Activated naive CD4-positive, alpha-beta T cell treated with anti-CD3 and anti-CD28 coated beads, Interleukin-2, amount 10 ng/mL, durations not matched to agents 7 days and 5 days (primary cell): ENCODE results near the gene VTCN1.
"Not testable (repeated sequence)": the region's sequence is repeated elsewhere in the genome, so short reads cannot be mapped to it uniquely, and the experiment has no call there.

Experiments used
- CTCF ChIA-PET: fragments of 350-600 bp; sonication (Branson Sonifier 250); formaldehyde crosslinking; loops from one replicate; lab custom pipeline; 2021; ENCODE audit warnings: antibody characterized with exemption; lab: Charles Lee
- DNase-seq: peaks from one replicate; pipeline ENCODE4 v3.0.0-alpha.2; 2020
- H3K27ac Mint-ChIP-seq: one replicate; pipeline ENCODE4 v1.8.0; 2021; ENCODE audit warnings: mild to moderate bottlenecking, moderate library complexity, mixed read lengths
- H3K27me3 Mint-ChIP-seq: one replicate; pipeline ENCODE4 v1.8.0; 2021; ENCODE audit warnings: mild to moderate bottlenecking, mixed read lengths
- H3K36me3 Mint-ChIP-seq: one replicate; pipeline ENCODE4 v1.8.0; 2021; ENCODE audit warnings: mixed read lengths
- H3K4me1 Mint-ChIP-seq: one replicate; pipeline ENCODE4 v1.8.0; 2021; ENCODE audit warnings: mixed read lengths
- H3K4me3 Mint-ChIP-seq: one replicate; pipeline ENCODE4 v1.8.0; 2021; ENCODE audit warnings: mild to moderate bottlenecking, moderate library complexity, mixed read lengths
- H3K9me3 Mint-ChIP-seq: one replicate; pipeline ENCODE4 v1.8.0; 2021; ENCODE audit warnings: mixed read lengths

The VTCN1 gene, protein sequence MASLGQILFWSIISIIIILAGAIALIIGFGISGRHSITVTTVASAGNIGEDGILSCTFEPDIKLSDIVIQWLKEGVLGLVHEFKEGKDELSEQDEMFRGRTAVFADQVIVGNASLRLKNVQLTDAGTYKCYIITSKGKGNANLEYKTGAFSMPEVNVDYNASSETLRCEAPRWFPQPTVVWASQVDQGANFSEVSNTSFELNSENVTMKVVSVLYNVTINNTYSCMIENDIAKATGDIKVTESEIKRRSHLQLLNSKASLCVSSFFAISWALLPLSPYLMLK

DNA sequence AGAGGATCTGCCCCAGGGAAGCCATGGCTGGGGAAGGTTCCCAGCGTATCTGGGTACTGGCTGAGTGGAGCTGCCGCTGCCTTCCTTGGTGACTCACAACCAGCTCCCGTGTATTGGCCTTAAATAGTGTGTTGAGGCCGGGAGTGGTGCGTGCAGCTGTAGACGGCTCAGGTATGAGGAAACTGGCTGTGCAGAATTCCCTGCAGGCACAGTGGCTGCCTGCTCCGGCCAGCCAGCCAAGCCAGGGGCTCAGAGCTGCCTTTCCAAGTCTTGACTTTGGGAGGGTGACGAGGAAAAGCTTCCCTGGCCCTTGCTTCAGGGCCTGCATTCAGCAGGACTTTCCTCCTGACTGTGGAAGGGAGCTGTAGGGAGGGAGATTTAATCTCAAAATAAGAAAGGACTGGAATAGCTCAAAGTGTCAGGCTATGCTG is at the start of gene VTCN1:
VTCN1 (minus strand) TSS at position 97 of the 431 bp plus-strand sequence; CDS start at position 25, 72 bp downstream.
- H3K36me3 Mint-ChIP-seq: no peaks in the 10 kb centered on the region
- H3K27me3 Mint-ChIP-seq: peaks cover 15% of the 10 kb centered on the region
- CTCF ChIA-PET: interaction anchor here (1.2 kb wide), 1 partner anchor 9 kb away, joined by 4 read pairs; no protein-coding TSS in a partner anchor
- H3K27ac Mint-ChIP-seq: no peak within 1 kb of the TSS
- no peak within 1 kb of the TSS for H3K4me3 Mint-ChIP-seq
- no peaks in the 10 kb centered on the region for H3K9me3 Mint-ChIP-seq
- no peaks in the 10 kb centered on the region for H3K4me1 Mint-ChIP-seq
- no peak for DNase-seq

DNA sequence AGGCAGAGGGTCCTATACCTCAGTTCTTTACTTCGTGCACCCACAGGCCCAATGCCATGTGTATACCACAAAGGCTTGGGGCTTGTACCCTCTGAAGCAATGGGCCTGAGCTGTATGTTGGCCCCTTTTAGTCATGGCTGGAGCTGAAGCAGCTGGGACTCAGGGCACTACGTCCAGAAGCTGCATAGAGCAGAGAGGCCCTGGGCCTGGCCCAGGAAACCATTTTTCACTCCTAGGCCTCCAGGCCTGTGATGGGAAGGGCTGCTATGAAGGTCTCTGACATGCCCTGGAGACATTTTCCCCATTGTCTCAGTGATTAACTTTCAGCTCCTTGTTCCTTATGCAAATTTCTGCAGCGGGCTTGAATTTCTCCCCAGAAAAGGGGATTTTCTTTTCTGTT is 48.1 kb upstream of the VTCN1 start:
- H3K9me3 Mint-ChIP-seq: no peaks in the 10 kb centered on the region
- no peaks in the 10 kb centered on the region for H3K36me3 Mint-ChIP-seq
- H3K4me3 Mint-ChIP-seq: no peak overlapping the region
- no peak overlapping the region for H3K27ac Mint-ChIP-seq
- H3K27me3 Mint-ChIP-seq: peaks cover 5% of the 10 kb centered on the region
- CTCF ChIA-PET: no interaction called here
- DNase-seq: no peak
- H3K4me1 Mint-ChIP-seq: no peaks in the 10 kb centered on the region

DNA sequence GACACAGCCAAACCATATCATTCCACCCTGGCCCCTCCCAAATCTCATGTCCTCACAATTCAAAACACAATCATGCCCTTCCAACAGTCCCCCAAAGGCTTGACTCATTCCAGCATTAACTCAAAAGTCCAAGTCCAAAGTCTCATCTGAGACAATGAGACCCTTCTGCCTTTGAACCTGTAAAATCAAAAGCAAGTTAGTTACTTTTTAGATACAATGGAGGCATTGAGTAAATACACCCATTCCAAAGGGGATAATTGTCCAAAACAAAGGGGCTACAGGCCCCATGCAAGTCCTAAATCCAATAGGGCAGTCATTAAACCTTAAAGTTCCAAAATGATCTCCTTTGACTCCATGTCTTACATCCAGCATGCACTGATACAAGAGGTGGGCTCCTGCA is 47.3 kb upstream of the VTCN1 start:
- H3K9me3 Mint-ChIP-seq, H3K36me3 Mint-ChIP-seq, H3K4me1 Mint-ChIP-seq, CTCF ChIA-PET, H3K27ac Mint-ChIP-seq, DNase-seq, H3K4me3 Mint-ChIP-seq, H3K27me3 Mint-ChIP-seq: not testable (repeated sequence)

DNA sequence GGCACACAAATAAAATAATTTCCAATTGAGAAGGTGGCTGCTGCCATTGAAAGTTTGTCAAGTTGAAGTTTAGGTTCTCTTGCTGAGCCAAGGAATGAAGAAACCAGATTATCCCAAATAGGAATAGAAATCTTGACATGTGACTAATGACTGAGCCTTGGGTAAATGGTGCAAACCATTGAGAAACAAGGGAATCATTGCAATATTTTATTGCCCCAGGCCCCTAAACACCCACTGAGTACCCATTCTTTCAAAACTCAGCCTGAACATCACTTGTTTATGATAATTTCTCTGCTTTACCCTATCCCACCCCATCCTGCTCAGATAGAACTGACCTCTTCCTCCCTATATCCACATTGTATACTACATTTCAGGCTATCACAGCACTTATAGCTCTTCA is 46.6 kb upstream of the VTCN1 start:
- no peaks in the 10 kb centered on the region for H3K9me3 Mint-ChIP-seq
- no peak overlapping the region for H3K27ac Mint-ChIP-seq
- no peaks in the 10 kb centered on the region for H3K36me3 Mint-ChIP-seq
- H3K4me1 Mint-ChIP-seq: no peaks in the 10 kb centered on the region
- CTCF ChIA-PET: no interaction called here
- H3K4me3 Mint-ChIP-seq: no peak overlapping the region
- peaks cover 5% of the 10 kb centered on the region for H3K27me3 Mint-ChIP-seq
- DNase-seq: no peak

DNA sequence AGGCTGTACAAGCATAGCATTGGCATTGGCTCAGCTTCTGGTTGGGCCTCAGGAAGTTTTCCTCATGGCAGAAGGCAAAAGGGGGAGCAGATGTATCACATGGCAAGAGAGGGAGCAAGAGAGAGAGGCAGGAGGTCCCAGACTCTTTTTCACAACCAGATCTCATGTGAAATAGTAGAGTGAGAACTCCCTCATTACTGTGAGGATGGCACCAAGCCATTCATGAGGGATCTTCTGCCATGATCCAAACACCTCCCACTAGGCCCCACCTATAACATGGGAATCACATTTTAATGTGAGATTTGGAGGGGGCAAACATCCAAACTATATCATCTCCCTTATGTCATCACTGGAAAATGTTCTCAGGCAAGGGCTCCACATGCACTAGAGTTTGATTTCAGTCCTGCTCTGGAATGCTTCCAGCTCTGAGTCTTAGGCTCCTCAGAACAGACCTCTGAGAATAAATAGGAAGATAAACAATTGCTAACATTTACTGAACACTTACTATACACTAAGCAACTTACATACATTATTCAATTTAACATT is 39.4 kb upstream of the VTCN1 start:
- CTCF ChIA-PET: no interaction called here
- H3K27me3 Mint-ChIP-seq: peaks cover 2% of the 10 kb centered on the region

DNA sequence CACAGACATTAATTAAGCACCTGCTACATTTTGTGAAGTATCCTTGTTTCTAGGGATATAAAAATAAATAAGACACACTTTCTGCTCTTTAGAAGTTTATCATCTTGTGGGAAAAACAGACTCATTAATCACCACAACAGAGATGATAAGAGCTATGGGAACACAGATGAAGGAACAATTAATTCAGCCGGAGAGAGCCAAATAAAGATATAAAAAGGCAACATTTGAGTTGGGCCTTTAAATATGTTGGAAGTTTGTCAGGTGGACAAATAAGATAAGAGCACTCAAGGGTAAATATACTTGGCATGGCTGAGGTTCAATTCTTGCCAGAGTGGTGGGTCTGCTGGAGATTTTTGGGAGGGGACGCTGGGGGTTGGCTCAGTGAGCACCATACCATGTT is 34.2 kb upstream of the VTCN1 start:
- Mint-ChIP-seq H3K36me3 (no peaks in the 10 kb centered on the region), H3K27me3 (peaks cover 8% of the 10 kb centered on the region), H3K4me3 (no peak overlapping the region), H3K4me1 (no peaks in the 10 kb centered on the region), H3K9me3 (no peaks in the 10 kb centered on the region), H3K27ac (no peak overlapping the region)
- no peak for DNase-seq
- CTCF ChIA-PET: no interaction called here

More for the DNA sequence above, 39.4 kb upstream of the VTCN1 start:
- DNase-seq: no peak
- no peaks in the 10 kb centered on the region for H3K36me3 Mint-ChIP-seq
- H3K27ac Mint-ChIP-seq: no peak overlapping the region
- H3K4me1 Mint-ChIP-seq: no peaks in the 10 kb centered on the region
- H3K4me3 Mint-ChIP-seq: no peak overlapping the region
- no peaks in the 10 kb centered on the region for H3K9me3 Mint-ChIP-seq

DNA sequence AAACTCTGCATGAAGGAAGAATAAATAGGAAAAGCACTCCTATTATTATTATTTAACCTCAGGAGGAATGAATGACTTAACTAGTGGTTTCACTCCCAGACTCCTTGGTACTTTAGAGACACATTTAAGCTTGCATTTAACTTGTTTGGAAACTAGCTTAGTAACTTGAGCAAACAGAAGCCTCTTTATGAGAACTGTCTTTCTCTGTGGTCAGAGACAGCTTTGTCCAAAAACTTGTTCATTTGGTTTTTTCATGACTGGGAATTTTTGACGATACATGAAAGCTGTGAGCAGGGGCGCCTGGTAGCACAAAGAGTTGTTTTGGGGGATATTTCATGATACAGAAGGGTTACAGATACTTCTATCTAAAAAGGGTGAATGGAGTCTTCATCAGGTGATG is 33.6 kb upstream of the VTCN1 start:
- Mint-ChIP-seq H3K36me3 (no peaks in the 10 kb centered on the region), H3K4me1 (no peaks in the 10 kb centered on the region), H3K27ac (no peak overlapping the region), H3K9me3 (no peaks in the 10 kb centered on the region), H3K4me3 (no peak overlapping the region), H3K27me3 (peaks cover 8% of the 10 kb centered on the region)
- CTCF ChIA-PET: no interaction called here
- no peak for DNase-seq

DNA sequence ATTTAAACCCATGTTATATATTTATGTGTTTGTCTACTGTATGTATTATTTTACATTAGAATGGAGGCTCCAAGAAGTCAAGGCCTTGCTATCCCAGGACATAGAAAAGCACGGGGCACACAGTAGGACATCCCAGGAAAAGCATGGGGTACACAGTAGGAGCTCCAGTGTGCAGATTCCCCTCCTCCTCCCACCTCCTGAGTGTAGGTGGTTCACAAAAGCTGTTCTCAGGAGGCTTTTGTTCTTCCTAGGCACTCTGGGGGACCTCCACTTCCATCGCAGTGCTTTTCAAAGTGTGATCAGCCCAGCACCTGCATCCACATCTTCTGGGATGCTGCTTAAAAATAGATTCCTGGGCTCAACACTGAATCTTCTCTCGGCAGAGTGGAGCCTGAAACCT is 30.8 kb upstream of the VTCN1 start:
- Mint-ChIP-seq H3K4me3 (no peak overlapping the region), H3K36me3 (no peaks in the 10 kb centered on the region), H3K9me3 (no peaks in the 10 kb centered on the region), H3K4me1 (no peaks in the 10 kb centered on the region), H3K27me3 (peaks cover 8% of the 10 kb centered on the region), H3K27ac (no peak overlapping the region)
- CTCF ChIA-PET: no interaction called here
- DNase-seq: no peak

DNA sequence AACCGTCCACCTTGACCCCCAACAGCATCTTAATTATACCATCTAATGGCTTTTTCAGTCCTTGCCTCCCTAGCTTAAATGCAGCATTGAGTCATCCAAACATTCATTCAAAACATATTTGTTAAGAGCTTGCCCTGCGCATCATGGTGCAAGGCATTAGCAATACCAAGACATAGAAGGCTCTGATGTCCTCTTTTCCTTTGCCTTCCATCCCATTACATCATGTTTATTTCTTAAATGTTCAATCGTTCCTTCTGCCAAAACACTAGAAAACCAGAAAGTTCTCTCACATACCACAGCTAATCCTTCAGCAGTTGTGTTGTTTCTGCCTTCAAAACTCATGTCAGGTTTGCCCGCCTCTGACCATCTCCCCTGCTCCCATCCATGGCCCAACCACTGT is 29.8 kb upstream of the VTCN1 start:
- CTCF ChIA-PET: no interaction called here
- DNase-seq: no peak
- no peaks in the 10 kb centered on the region for H3K36me3 Mint-ChIP-seq
- no peak overlapping the region for H3K27ac Mint-ChIP-seq
- H3K27me3 Mint-ChIP-seq: peaks cover 8% of the 10 kb centered on the region
- H3K4me1 Mint-ChIP-seq: no peaks in the 10 kb centered on the region
- no peaks in the 10 kb centered on the region for H3K9me3 Mint-ChIP-seq
- no peak overlapping the region for H3K4me3 Mint-ChIP-seq

DNA sequence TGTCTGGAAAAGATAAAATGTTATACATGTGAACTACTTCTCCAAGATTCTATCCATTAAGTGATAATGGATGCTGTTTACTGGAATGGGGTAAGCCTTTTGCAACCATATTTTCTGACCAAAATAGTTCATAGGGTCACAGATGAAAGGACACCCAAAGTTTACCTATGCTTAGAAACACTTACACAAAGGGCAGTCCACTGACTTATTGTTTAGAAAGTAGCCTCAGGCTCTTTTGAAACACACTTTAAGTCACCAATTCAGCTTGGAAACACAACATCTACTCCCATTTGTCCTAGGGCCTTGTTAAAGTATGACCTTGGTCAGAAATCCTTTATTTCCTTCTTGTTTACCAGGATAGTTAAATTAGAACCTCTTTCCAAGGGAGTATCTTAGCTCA is 28.7 kb upstream of the VTCN1 start:
- H3K27me3 Mint-ChIP-seq: peaks cover 6% of the 10 kb centered on the region
- H3K4me1 Mint-ChIP-seq: no peaks in the 10 kb centered on the region
- H3K27ac Mint-ChIP-seq: no peak overlapping the region
- H3K4me3 Mint-ChIP-seq: no peak overlapping the region
- H3K36me3 Mint-ChIP-seq: no peaks in the 10 kb centered on the region
- CTCF ChIA-PET: no interaction called here
- no peak for DNase-seq
- H3K9me3 Mint-ChIP-seq: no peaks in the 10 kb centered on the region

DNA sequence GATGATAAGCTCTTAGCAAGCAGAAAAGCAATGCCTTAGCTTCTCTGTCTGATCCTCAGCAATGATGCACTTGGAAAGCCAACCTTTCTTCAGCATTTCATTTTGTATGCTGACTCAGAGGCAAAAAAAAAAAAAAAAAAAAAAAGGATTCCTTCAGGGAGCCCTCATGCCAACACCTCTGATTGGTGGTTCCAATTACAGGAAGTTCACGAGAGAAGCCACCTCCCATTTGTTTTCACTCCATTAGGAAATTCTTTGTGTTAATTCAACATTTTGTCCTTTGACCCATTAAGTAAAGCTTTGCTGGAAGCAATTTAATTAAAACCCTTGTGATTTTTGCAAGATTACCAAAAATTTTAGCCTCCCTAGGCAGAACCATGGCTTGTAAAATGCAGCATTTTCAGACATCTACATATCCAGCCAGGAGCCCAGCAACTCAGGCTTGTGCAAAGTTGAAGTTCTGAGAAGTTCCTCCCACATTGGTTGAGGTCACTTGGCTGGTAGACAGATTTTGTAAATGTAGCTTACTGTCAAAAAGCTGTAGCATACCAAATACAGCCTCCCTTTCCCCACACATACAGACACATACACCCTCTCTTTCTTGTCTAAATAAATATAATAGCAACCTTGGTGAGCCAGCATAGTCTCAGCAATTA is 27.1 kb upstream of the VTCN1 start:
- DNase-seq: no peak
- Mint-ChIP-seq H3K36me3 (no peaks in the 10 kb centered on the region), H3K4me3 (no peak overlapping the region), H3K27me3 (peaks cover 3% of the 10 kb centered on the region), H3K4me1 (no peaks in the 10 kb centered on the region), H3K9me3 (no peaks in the 10 kb centered on the region), H3K27ac (no peak overlapping the region)
- CTCF ChIA-PET: no interaction called here

DNA sequence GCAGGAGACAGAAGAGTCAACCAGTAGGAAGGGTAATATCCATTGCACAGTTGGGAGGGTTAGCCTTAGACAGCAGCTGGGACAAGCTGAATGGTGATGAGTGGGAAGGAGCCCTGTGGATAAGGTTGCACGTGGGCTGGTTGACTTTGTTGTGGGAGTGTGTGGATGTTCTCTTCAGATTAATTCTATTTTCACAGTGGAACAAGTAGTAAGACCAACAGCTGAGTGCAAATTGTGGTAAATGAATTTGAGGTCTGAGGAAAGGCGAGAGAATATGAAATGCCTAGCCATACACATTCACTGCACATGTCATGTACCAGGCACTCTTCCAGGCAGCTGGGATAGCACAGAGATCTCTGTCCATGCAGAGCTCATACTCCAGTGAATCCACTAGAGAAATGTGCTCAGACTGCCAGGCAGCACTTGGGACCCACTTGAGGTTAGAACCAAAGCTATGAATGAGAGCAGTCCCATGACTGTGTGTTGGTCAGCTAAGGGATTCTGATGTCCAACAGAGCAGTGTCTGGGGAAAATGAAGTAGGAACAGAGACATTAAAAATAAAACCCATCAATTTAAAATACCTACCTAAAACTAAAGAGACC is 25.2 kb upstream of the VTCN1 start:
- Mint-ChIP-seq H3K4me3 (no peak overlapping the region), H3K9me3 (no peaks in the 10 kb centered on the region), H3K4me1 (no peaks in the 10 kb centered on the region), H3K27ac (no peak overlapping the region), H3K27me3 (peaks cover 3% of the 10 kb centered on the region), H3K36me3 (no peaks in the 10 kb centered on the region)
- DNase-seq: no peak
- CTCF ChIA-PET: no interaction called here

DNA sequence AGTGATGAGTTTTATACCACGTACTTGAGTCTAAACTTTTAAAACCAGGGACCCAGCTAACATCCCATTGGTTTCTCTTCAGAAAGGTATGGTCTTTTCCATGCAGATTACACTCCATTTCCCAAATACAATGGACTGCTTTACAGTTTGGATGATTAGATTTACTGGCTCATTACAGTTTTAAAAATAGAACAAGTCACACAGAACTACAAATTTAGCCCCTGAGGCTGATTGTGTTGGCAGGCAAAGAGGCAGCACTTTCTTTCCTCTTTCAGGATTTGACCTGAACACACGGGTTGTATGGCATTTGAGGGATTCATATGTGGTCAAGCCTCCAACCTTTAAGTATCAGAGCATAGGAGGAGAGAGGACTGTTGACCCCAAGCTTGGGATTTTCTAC is 21.8 kb upstream of the VTCN1 start:
- Mint-ChIP-seq H3K9me3 (no peaks in the 10 kb centered on the region), H3K27me3 (peaks cover 3% of the 10 kb centered on the region), H3K27ac (no peak overlapping the region), H3K4me3 (no peak overlapping the region), H3K4me1 (no peaks in the 10 kb centered on the region), H3K36me3 (no peaks in the 10 kb centered on the region)
- DNase-seq: no peak
- CTCF ChIA-PET: no interaction called here

DNA sequence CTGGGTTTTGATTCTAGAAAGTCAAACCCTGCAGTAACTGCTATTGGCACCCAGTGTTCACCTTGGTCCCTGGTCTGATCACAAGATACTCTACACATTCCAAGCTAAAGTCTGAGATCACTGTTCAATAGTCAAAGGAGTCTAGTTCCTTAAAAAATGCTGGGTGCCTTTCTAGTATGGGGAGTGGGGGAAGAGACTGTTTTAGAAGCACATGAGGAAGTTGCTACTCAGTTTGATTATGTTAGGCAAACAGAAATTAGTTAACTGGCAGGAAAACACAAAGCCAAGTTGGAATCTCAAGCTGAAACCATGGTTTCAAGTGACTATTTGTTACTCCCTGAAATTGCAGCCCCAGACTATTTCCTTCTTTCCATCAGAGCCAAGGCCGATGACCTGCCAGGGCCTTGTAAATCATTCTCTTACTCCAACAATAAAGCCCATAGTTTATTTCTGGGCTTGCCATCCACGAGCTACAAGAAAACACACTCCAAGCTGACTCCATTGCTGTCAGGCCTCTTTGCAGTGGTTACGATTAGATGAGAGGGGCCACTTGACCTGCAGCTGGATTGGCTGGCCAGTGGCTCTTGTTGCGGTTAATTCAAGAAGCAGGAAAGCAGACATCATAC is 21.1 kb upstream of the VTCN1 start:
- CTCF ChIA-PET: no interaction called here
- Mint-ChIP-seq H3K27ac (no peak overlapping the region), H3K27me3 (peaks cover 3% of the 10 kb centered on the region)

More for the DNA sequence above, 21.1 kb upstream of the VTCN1 start:
- Mint-ChIP-seq H3K4me1 (no peaks in the 10 kb centered on the region), H3K36me3 (no peaks in the 10 kb centered on the region), H3K9me3 (no peaks in the 10 kb centered on the region), H3K4me3 (no peak overlapping the region)
- DNase-seq: no peak
